Activated T-cell treated with anti-CD3 and anti-CD28 coated beads for 24 hours (primary cell): Measurements from ENCODE around the gene STK38.

Source experiments
- DNase-seq: peaks from one replicate; pipeline ENCODE4 v3.0.0-alpha.2; 2020; ENCODE audit warnings: low read depth

The STK38 gene

GRCh38 chr6:36523451-36523850, 23.8 kb downstream of the STK38 start:
- DNase-seq, result no peak

- no peak for DNase-seq
Observed at GRCh38 chr6:36519352-36519751, 27.9 kb downstream of the STK38 start.

GRCh38 chr6:36517408-36517807, 29.9 kb downstream of the STK38 start:
- no peak for DNase-seq

- no peak for DNase-seq
Observed at GRCh38 chr6:36516988-36517387, 30.3 kb downstream of the STK38 start.

GRCh38 chr6:36516559-36516958, 30.7 kb downstream of the STK38 start:
- DNase-seq, result no peak

- no peak for DNase-seq
Observed at GRCh38 chr6:36515844-36516243, 31.4 kb downstream of the STK38 start.

GRCh38 chr6:36514554-36515456, 32.5 kb downstream of the STK38 start:
- DNase-seq, result no peak

GRCh38 chr6:36510365-36510764, 36.9 kb downstream of the STK38 start:
- DNase-seq, result no peak

- no peak for DNase-seq
Observed at GRCh38 chr6:36508532-36508931, 38.7 kb downstream of the STK38 start.

- DNase-seq, result no peak
Observed at GRCh38 chr6:36506611-36507010, 40.7 kb downstream of the STK38 start.

- no peak for DNase-seq
Observed at GRCh38 chr6:36505744-36506534, 41.3 kb downstream of the STK38 start.

- DNase-seq, result no peak
Observed at GRCh38 chr6:36504982-36505381, 42.3 kb downstream of the STK38 start.

- no peak for DNase-seq
Observed at GRCh38 chr6:36504181-36504580, 43.1 kb downstream of the STK38 start.

- DNase-seq, result no peak
Observed at GRCh38 chr6:36501686-36502085, 45.6 kb downstream of the STK38 start.

GRCh38 chr6:36499918-36500317, 47.4 kb downstream of the STK38 start:
- DNase-seq, result no peak

GRCh38 chr6:36495086-36495485, 52.2 kb downstream of the STK38 start:
- no peak for DNase-seq

- DNase-seq, result no peak
Observed at GRCh38 chr6:36493859-36494258, 53.4 kb downstream of the STK38 start.

GRCh38 chr6:36493319-36493718, 54.0 kb downstream of the STK38 start:
- DNase-seq, result no peak

GRCh38 chr6:36492621-36493020, 54.7 kb downstream of the STK38 start:
- DNase-seq, result no peak

GRCh38 chr6:36492092-36492491, 55.2 kb downstream of the STK38 start:
- DNase-seq, result no peak

- DNase-seq, result no peak
Observed at GRCh38 chr6:36491378-36491965, 55.8 kb downstream of the STK38 start.

GRCh38 chr6:36489426-36489825, 57.9 kb downstream of the STK38 start:
- no peak for DNase-seq

- DNase-seq, result no peak
Observed at GRCh38 chr6:36488221-36488620, 59.1 kb downstream of the STK38 start.
